IPS DF 6.9 (cell line): ENCODE measurements around the gene RPS5.
"Not testable (repeated sequence)": the region's sequence is repeated elsewhere in the genome, so short reads cannot be mapped to it uniquely, and the experiment has no call there.

Source experiments
- DNase-seq: peaks from one replicate; pipeline ENCODE4 v3.0.0-alpha.2; 2013; ENCODE audit warnings: low read depth, low spot score
- H3K27ac ChIP-seq: one replicate; pipeline ENCODE4 v1.5.1; 2013; ENCODE audit warnings: low read length, control low read depth
- H3K27me3 ChIP-seq: 2 replicates; pipeline ENCODE4 v1.6.1; 2013; ENCODE audit warnings: mild to moderate bottlenecking, low read length; ENCODE audit not compliant: control insufficient read depth, insufficient read depth
- H3K36me3 ChIP-seq: 2 replicates; pipeline ENCODE4 v1.6.1; 2013; ENCODE audit warnings: low read length; ENCODE audit not compliant: control insufficient read depth, insufficient read depth
- H3K4me1 ChIP-seq: 2 replicates; pipeline ENCODE4 v1.6.1; 2013; ENCODE audit warnings: low read length; ENCODE audit not compliant: control insufficient read depth, insufficient read depth
- H3K4me3 ChIP-seq: 2 replicates; pipeline ENCODE4 v1.5.1; 2013; ENCODE audit warnings: mild to moderate bottlenecking, low read length
- H3K9me3 ChIP-seq: 2 replicates; pipeline ENCODE4 v1.6.1; 2013; ENCODE audit warnings: low read length, inconsistent platforms; ENCODE audit not compliant: control insufficient read depth, insufficient read depth
- WGBS: extraction: QIAGEN DNeasy Blood & Tissue Kit; methylation state at CpG from one replicate; pipeline ENCODE4 v1.1.7; 2013; ENCODE audit warnings: mixed read lengths, missing lambda C conversion rate; ENCODE audit not compliant: insufficient read length, insufficient coverage; 5-methylcytosine and 5-hydroxymethylcytosine counted together

RPS5 gene

DNA sequence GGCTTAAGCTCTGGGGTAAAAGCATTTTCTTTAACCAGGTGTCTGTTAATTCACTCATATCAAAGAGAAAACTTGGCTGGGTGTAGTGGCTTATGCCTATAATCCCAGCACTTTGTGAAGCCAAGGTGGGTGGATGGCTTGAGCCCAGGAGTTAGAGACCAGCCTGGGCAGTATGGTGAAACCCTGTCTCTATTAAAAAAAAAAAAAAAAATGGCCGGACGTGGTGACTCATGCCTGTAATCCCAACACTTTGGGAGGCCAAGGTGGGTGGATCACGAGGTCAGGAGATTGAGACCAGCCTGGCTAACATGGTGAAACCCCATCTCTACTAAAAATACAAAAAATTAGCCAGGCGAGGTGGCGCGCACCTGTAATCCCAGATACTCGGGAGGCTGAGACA lies 10.3 kb upstream of the RPS5 start:
- not testable (repeated sequence) for H3K27me3 ChIP-seq, H3K4me1 ChIP-seq, H3K9me3 ChIP-seq, H3K4me3 ChIP-seq, H3K27ac ChIP-seq, DNase-seq, H3K36me3 ChIP-seq
- WGBS: no CpG with 5 or more reads among the region's 7 CpGs

DNA sequence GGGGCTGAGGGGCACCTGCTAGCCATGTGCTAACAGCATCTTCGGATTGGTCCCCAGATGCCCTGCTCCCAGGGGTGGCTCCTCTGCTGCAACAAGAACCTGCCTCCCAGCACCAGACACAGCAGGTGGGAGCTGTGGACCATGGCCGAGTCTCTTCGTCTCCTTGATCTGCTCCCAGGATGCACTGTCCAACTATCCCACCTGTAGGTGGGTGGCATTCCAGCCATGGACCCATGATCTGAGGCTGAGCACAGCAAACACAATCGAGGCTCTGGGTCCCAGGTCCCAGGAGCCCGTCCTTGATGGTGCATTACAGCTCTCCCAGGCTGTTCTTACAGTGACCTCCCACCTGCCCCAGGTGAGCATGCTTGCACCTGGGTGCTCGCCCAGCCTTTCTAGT lies 7.8 kb upstream of the RPS5 start:
- no peak overlapping the region for H3K27ac ChIP-seq
- no peak overlapping the region for H3K4me3 ChIP-seq
- no peaks in the 10 kb centered on the region for H3K36me3 ChIP-seq
- no peak for DNase-seq
- no peaks in the 10 kb centered on the region for H3K27me3 ChIP-seq
- H3K4me1 ChIP-seq: peaks cover 2% of the 10 kb centered on the region; the same call in 1 of the 2 replicates
- H3K9me3 ChIP-seq: no peaks in the 10 kb centered on the region
- no CpG with 5 or more reads among the region's 6 CpGs for WGBS

DNA sequence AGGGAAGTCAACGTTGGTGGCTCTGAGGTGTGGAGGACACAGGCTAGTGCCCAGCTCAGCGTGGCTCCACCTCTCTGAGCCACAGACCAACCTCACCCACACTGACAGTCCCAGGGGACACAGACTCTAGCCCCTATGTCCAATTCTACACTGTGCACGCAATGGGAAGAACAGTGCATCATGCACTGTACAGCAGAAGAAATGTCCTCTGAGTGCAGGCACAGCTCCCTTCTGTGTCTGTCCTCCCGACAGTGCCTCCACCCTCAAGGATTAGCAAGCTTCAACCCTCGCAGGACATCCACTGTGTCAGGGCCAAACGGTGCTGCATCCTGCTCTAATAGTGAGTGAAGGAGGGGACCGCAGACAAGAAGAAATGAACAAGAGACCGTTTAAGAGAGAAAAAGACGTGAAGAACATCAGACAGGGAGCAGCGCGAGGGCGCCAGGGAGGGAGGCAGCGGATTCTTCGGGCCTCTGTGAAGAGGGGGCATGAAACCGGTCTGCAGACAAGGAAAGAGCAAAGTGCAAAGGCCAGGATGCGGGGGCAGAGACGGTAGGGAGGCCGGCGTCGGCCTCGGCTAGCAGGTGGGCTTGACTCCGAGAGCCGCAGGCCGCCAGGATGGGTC lies 6.9 kb upstream of the RPS5 start:
- peak overlapping the region; percentile 56; the same call in 1 of the 2 replicates for H3K4me3 ChIP-seq
- peaks cover 2% of the 10 kb centered on the region; the same call in 1 of the 2 replicates for H3K4me1 ChIP-seq
- no peak for DNase-seq
- no CpG with 5 or more reads among the region's 24 CpGs for WGBS
- H3K27ac ChIP-seq: no peak overlapping the region
- H3K9me3 ChIP-seq: no peaks in the 10 kb centered on the region
- H3K27me3 ChIP-seq: no peaks in the 10 kb centered on the region
- H3K36me3 ChIP-seq: no peaks in the 10 kb centered on the region

DNA sequence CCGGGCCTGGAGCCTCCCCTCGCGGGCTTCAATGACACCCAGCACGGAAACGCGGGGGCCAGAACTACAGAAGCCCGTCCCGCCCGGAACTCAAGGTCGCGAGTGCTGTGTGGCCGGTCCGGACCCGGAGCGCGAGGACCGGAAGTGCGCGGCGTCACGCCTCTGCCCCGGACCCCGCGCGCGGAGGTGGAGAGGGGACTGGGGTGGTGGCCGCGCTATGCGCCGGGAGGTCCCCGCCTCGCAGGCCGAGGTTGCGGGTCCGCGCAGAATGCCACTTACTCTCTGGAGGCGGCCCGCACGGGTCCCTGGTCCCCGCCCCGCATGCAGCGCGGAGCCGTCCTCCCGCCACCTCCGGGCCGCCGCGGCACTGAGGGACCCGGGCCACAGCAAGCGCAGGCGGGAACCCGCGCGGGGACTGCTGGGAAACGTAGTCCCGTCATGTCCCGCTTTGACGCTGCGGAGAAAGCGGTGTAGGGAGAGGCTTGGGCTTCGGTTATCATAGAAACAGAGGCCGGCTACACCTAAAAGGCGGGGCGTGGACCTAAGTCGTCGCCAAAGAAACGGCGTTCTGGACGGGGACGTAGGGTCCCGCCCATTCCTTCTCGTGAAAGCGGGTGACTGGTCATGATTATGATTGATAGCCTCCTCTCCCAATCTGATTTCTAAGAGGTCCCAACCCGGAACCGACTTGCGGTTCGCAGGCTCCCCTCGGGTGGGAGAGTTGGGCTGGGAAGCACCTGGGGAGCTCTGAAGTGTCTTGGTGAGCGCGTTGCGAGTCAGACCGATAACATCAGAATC lies 6.2 kb upstream of the RPS5 start, which contains the start of gene ZNF837:
TSS of gene ZNF837 (minus strand) at position 369 of the 798 bp plus-strand sequence. CDS start 11,698 bp downstream, outside the sequence.
- Histone ChIP-seq H3K4me1 (peaks cover 8% of the 10 kb centered on the region), H3K27me3 (no peaks in the 10 kb centered on the region), H3K4me3 (peak within 1 kb of the TSS; percentile 56; the same call in 1 of the 2 replicates), H3K9me3 (no peaks in the 10 kb centered on the region), H3K27ac (no peak within 1 kb of the TSS), H3K36me3 (no peaks in the 10 kb centered on the region)
- WGBS: no CpG with 5 or more reads among the region's 83 CpGs
- peak; percentile 100 for DNase-seq

DNA sequence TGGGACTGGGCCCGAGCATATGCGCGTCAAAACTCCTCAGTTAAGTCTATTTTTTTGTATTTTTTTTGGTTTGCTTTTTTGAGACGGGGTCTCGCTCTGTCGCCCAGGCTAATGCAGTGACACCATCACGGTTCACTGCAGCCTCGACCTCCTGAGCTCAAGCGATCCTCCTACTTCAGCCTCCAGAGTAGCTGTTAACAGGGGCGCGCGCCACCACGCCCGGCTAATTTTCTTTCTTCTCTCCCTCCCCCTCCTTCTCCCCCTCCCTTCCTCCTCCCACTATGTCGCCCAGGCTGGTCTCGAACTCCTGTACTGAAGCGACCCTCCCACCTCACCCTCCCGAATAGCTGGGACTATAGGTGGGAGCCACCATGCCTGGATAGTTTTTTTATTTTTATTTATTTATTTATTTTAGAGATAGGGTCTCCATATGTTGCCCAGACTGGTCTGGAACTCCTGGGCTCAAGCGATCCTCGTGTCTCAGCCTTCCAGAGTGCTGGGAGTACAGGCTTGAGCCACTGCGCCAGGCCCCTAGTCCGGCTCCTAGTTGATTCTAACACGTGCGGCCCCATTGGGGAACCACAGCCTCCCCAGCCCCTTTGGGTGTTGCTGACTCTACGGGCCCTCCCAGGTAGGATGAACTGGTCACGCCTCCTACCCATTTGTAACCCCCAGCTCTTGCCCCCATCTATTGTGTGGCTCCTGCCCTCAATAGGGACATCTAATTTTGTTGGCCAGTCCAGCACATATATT lies 5.4 kb upstream of the RPS5 start:
- Histone ChIP-seq H3K36me3 (no peaks in the 10 kb centered on the region), H3K27me3 (no peaks in the 10 kb centered on the region), H3K27ac (no peak overlapping the region), H3K9me3 (no peaks in the 10 kb centered on the region), H3K4me3 (peak overlapping the region; percentile 39; the same call in 1 of the 2 replicates), H3K4me1 (peaks cover 8% of the 10 kb centered on the region)
- no peak for DNase-seq
- WGBS: no CpG with 5 or more reads among the region's 26 CpGs

- H3K27me3 ChIP-seq: no peaks in the 10 kb centered on the region
- DNase-seq: no peak
- H3K4me3 ChIP-seq: no peak overlapping the region
- H3K36me3 ChIP-seq: peaks cover 2% of the 10 kb centered on the region; the same call in 1 of the 2 replicates
- WGBS: no CpG with 5 or more reads among the region's 6 CpGs
- H3K27ac ChIP-seq: no peak overlapping the region
- peaks cover 8% of the 10 kb centered on the region for H3K4me1 ChIP-seq
- no peaks in the 10 kb centered on the region for H3K9me3 ChIP-seq
Measured at GRCh38 chr19:58382997-58383603, 4.0 kb upstream of the RPS5 start.

GRCh38 chr19:58385313-58385890 lies 1.7 kb upstream of the RPS5 start:
- no peak for DNase-seq
- peak overlapping the region; percentile 75; the same call in 1 of the 2 replicates for H3K4me3 ChIP-seq

DNA sequence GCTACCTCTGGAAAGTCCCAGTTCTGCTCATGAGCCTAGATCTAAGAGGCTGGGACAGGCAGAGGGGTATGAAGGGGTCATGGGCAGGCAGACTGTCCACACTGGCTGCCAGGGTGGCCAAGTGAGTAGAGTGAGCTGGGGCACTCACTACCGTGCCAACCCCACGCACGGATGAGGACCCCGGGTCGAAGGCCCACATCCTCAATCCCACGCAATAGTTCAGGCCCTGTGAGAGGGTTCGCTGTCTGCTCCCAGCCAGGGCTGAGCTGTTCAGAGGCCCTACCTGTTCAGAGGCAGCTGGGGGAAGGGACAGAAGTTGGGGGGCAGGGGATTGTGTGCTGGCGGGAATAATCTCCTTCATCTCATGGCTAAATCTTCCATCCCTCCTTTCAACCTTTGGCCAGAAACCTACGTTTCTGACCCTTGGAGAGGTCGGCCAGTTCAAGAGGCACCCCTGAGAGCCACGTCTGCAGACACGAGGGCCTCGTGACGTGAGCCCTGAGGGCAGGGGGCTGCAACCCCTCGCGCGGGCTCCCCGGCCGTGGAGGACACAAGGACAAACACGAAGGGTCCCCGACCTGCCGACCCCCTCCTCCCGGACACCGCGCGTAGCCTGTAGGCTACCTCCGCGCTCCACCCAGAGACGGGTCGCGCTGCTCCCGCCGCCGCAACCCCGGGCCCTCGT lies 1.0 kb upstream of the RPS5 start:
- DNase-seq: no peak
- WGBS: no CpG with 5 or more reads among the region's 36 CpGs
- peak overlapping the region; percentile 75 for H3K4me3 ChIP-seq
- peaks cover 6% of the 10 kb centered on the region for H3K4me1 ChIP-seq
- no peaks in the 10 kb centered on the region for H3K9me3 ChIP-seq
- H3K27me3 ChIP-seq: no peaks in the 10 kb centered on the region
- no peak overlapping the region for H3K27ac ChIP-seq
- peaks cover 6% of the 10 kb centered on the region; the same call in 1 of the 2 replicates for H3K36me3 ChIP-seq

More at GRCh38 chr19:58385313-58385890, 1.7 kb upstream of the RPS5 start:
- Histone ChIP-seq H3K4me1 (peaks cover 6% of the 10 kb centered on the region), H3K27me3 (no peaks in the 10 kb centered on the region), H3K27ac (no peak overlapping the region), H3K9me3 (no peaks in the 10 kb centered on the region), H3K36me3 (peaks cover 6% of the 10 kb centered on the region; the same call in 1 of the 2 replicates)
- WGBS: no CpG with 5 or more reads among the region's 9 CpGs

GRCh38 chr19:58387338-58388174 lies 487 bp downstream of the RPS5 start:
- no peaks in the 10 kb centered on the region for H3K27me3 ChIP-seq
- peak overlapping the region; percentile 77 for H3K4me3 ChIP-seq
- no peak overlapping the region for H3K27ac ChIP-seq
- WGBS: no CpG with 5 or more reads among the region's 39 CpGs
- DNase-seq: no peak
- H3K9me3 ChIP-seq: no peaks in the 10 kb centered on the region
- H3K36me3 ChIP-seq: peaks cover 6% of the 10 kb centered on the region; the same call in 1 of the 2 replicates
- H3K4me1 ChIP-seq: peaks cover 6% of the 10 kb centered on the region
